Cardiac septum (tissue), 1 donor: ENCODE data around the gene PLXND1. TPM values are rescaled to one million over a fixed set of nuclear protein-coding genes. Genes with fewer than 3 reads are reported as not detected.
"Not testable (repeated sequence)": the region's sequence is repeated elsewhere in the genome, so short reads cannot be mapped to it uniquely, and the experiment has no call there.

Experiments used
- DNase-seq: peaks from one replicate; pipeline ENCODE4 v3.0.0-alpha.2; 2020; ENCODE audit warnings: low spot score
- intact Hi-C: fragments of 100-400 bp; cut with DNase I; formaldehyde crosslinking; loops from one replicate; pipeline ENCODE4 v1.14.0; 2022
- total RNA-seq: library from RNA; stranded (reverse); fragmentation: NEBNext Ultra II Directional; extraction: Animal tissue kit (Norgen Biotek cat#: 25700); gene quantifications from one replicate; pipeline ENCODE4 v1.2.1, GENCODE V29; 2021
- donor health status: DM: no; HTN: no; CAD: no.

PLXND1 gene
- total RNA-seq, 1 donor from 2014 or later: 54.8 TPM

DNA sequence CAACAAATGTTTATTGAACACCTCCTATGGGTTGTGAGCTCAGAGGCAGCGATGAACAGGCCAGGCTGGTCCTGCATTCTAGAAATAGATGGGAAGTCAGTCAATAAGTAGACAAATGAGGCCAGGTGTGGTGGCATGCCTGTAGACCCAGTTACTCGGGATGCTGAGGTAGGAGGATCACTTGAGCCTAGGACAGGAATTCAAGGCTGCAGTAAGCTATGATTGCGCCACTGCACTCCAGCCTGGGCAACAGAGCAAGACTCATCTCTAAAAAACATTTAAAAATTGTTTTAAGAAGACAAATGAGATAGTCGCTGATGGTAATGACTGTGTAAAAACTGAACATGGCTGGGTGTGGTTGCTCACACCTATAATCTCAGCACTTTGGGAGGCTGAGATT lies 82.4 kb downstream of the PLXND1 start:
- no peak for DNase-seq
- intact Hi-C loops: no loop called here

DNA sequence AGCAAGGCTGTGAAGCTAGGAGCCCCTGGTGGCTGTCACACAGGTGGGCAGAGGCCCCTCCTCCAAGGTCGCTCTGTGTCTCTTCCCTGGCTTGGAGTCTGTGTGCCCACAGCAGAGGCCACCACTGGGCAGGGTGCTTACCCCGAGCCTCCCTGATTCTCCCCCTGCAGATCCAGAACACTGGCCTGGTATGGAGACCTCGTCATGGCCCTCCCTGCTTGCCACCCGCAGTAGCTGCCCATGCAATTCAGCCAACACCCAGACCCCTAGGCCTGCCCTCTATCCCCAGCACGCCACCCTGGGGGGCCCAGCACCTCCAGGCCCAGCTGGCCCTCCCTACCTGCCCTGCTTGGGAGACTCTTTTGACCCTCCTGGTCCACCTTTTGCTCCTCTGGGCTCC lies 83.5 kb downstream of the PLXND1 start:
- no peak for DNase-seq
- intact Hi-C loops: no loop called here

DNA sequence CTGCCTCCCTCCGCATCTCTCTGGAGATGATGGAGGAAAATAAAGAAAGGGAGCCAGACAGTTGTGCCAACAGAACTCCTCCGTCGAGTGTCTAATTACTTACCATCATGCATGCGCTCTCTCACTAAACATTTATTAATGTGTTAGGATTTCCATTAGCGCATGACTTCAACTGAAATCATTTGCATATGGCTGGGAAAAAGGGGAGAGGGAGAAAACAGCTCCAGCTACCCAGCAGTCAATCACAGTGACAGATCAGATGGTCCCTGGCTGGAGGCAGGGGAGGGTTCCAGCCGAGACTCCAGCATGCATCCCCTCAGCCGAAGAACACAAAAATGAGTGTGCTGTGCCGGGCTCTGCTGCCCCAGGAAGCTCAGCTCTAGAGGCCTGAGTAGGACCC lies 84.9 kb downstream of the PLXND1 start:
- intact Hi-C loops: no loop called here
- no peak for DNase-seq

DNA sequence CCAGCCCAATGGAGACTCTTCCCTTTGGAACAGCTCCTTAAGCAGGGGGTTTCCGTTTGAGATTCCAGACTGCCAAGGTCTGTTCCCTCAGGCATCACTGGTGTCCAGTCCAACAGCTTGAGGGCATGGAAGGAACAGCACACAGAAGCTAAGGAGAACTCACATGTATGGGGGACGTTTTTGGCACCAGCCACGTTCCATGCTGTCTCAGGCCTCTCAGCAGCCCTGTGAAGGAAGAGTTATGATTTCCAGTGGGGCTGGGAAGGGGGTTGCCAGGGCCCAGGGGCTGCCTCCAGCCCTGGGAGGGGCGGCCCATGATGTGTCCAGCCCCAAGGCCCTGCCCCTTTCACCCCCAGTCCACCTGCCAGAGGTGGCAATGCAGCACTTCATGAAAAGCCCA lies 85.5 kb downstream of the PLXND1 start:
- no peak for DNase-seq
- intact Hi-C loops: no loop called here

DNA sequence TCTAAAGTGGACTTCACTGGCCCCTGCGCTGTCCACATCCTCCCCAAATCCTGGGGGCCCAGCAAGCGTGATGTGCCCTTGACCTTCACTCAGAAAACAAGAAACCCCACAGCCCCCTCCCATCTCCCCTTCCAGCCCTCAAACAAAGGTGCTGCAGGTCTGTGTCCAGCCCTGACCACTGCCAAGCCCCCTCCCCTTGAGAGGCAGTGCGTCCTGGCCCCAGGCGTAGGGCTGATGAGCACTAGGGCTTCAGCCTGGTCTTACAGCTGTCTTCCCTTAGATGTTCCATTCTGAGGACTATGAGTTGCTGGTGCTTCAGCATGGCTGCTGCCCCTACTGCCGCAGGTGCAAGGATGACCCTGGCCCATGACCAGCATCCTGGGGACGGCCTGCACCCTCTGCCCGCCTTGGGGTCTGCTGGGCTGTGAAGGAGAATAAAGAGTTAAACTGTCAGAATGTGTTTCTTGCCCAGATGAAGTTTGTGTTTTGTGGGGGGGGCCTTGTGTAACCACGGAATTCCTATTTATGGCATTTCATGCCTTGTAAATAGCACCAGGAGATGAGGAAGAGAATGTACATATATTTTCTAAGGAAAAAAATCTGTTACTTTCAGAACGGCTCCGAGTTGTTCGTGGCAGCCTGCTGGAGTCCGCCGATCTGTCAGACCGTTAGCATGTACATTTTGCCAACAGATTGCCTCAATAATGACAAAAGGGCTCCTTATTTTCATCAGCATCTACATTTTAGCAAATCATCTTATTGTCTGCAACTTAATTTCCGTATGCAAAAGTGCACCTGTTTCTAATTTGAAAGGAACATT lies 86.4 kb downstream of the PLXND1 start:
- no peak for DNase-seq
- intact Hi-C loops: no loop called here

DNA sequence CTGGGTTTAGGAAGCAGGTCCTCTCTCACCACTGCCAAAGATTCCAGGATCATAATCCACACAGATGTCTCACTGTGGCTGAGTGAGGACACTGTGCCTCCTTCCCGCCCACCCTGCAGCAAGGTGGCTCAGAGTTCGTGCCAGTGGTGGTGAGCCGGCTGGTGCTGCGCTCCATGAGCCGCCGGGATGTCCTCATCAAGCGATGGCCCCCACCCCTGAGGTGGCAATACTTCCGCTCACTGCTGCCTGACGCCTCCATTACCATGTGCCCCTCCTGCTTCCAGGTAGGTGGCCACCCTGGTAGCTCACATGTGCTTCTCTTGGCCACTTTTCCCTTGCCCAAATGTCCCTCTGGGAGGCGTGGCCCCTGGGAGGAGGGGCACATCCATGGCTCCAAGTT lies 87.0 kb downstream of the PLXND1 start:
- DNase-seq: no peak
- intact Hi-C loops: no loop called here

DNA sequence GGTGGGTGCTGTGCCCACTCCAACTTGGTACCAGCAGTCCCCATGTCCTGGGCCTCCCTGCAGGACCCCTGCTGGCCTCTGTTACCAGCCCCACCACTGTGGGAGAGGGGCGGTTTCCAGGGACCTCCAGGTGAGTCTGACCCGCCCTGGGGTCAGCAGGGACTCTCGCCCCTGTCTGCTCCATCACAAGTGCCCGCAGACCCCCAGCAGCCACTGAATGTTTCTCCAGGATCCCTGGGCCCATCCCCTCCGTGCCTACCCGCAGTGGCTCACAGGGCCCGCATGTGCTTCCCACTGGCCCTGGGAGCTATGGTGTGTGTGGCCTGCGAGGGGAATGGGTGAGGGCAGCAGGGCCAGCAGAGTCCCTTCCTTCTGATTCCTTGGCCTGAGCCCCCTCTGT lies 87.9 kb downstream of the PLXND1 start:
- DNase-seq: no peak

DNA sequence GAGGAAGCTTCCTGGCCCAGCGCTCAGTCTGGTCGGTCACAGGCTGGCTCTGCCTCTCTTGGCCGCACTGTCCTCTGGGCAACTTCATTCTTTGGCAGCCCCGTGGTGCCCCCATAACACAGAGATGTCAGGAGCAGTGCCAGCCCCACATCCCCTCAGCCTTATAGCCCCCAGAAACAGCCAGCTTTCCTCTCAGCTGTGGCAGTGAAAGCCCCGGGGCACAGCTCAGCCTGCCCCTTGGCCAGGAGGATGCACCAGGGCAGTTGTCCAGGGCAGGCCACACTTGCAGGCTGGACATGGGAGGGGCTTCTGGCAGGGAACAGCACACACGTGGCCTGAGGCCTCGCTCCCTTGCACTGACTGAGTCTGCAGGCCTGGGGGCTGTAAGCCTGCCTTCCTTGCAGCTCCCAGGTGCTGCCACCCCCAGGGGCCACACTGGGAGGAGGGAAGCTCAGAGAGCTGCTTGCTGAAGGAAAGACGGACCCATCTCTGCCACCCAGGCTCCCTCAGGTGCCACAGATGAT lies 88.4 kb downstream of the PLXND1 start:
- no peak for DNase-seq
- intact Hi-C loops: no loop called here

More for the DNA sequence above, 87.9 kb downstream of the PLXND1 start:
- intact Hi-C loops: no loop called here

DNA sequence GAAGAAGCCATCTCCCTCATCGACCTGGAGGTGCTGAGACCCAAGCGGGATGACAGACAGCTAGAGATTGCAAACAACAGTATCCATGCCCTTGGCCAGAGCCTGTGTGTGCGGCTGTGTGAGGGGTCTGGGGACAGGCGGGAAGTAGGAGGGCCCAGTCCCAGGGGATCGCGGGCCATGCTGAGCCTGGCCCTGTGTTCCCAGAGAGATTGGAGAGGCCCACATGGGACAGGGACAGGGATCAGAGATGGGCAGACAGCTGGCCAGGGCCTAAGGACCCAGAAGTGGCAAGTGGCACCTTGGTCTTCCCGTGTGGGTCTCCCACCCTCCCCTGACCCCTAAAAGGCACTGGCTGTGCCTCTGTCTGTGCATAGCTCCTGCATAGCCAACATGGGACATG lies 89.0 kb downstream of the PLXND1 start:
- intact Hi-C loops: no loop called here
- no peak for DNase-seq

DNA sequence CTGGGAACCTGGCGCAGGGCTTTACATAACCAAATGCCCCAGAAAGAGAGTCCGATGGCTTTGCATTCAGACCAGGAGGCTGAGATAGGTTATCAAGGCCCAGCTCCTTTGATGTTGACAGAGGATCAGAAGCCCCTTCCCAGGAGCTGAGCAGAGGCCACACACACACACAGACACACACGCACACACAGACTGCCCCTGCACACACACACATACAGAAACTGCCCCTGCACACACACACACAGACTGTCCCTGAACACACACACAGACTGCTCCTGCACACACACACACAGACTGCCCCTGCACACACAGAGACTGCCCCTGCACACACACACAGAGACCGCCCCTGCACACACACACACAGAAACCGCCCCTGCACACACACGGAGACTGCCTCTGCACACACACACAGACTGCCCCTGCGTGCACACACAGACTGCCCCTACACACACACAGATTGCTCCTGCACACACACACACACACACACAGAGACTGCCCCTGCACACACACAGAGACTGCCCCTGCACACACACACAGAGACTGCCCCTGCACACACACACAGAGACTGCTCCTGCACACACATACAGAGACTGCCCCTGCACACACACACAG lies 90.5 kb downstream of the PLXND1 start:
- intact Hi-C loops, DNase-seq: not testable (repeated sequence)

DNA sequence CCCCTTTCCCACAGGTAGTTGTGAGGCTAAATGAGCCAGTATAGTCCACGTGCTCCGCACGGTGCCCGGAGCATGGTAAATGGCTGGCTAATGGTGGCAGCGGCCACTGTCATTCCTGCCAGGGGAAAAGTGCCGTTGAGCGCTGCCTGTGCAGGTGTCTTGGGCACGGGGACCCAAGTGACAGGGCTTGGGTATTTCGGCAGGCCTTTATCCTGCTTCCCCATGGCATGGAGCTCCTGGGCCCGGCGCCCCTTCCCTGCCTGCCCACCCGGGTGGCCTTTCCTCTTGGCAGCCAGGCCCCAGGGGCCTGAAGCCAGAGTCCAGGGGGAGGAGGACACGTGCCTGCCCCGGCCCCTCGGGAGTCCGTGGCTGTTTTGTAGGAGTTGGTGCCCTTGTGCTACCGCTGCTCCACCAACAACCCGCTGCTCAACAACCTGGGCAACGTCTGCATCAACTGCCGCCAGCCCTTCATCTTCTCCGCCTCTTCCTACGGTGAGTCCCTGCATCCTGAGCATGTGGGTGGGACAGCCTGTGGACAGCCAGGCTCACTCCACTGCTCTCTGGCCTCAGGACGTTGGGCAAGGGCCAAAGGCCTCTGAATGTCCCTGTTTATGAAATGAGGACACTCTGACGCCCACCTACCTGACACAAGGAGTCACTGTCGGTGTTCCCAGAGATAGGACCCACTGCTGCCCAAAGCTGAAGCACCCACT lies 91.2 kb downstream of the PLXND1 start:
- DNase-seq, intact Hi-C loops: not testable (repeated sequence)

DNA sequence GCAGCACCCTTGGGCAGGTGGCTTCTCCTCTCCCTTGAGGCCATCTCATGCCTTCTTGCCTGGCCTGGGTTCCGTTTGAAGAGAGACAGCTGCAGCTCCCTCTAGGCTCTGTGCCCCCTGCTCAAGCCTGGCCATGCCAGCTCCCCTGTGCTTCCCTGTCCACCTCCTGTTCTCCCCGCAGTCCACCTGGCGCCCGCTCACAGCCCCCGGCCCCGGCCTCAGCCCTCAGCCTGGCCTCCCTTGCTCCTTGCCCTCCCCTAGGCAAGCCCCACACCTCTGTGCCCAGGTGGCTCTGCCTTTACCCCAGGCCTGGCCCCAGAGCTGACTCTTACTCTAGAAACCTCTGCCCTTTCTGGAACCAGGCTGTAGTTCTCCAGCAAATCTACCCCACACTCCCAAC lies 91.9 kb downstream of the PLXND1 start:
- no peak for DNase-seq
- intact Hi-C loops: no loop called here

DNA sequence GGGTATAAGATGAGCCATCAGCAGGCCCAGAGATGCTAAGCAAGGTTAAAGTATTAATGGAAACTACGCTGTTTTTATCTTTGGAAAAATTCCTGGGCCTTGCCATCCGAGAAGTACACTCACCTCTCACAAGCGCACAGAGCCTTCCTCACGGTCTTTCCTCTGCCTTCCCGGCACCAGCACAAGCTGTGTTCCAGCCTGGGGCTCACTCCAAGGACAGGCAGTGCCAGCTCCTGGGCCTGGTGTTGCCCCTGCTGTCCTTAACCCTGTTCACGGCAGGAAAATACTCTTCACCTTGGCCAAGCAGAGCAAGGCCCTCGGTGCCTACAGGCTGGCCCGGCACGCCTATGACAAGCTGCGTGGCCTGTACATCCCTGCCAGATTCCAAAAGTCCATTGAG lies 92.4 kb downstream of the PLXND1 start:
- intact Hi-C loops: no loop called here
- DNase-seq: no peak

DNA sequence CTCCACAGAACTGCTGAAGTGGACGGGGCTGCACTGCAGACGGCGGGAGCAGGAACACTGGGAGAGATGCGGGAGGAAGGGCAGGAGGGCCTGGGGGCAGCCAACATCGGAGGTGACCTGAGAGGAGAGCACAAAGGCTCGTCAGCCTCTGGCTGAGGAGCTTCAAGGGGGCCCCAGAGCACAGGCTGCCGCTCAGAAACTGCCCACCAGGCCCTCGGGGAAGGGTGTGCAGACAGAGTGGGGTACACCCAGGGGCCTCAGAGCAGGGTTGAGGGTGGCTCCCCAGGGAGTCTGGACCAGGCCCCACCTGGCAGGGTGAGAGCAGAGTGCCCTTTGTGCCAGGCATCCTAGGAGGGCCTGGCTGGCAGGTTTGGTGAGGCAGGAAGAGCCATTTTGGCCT lies 92.8 kb downstream of the PLXND1 start:
- intact Hi-C loops: no loop called here
- no peak for DNase-seq

DNA sequence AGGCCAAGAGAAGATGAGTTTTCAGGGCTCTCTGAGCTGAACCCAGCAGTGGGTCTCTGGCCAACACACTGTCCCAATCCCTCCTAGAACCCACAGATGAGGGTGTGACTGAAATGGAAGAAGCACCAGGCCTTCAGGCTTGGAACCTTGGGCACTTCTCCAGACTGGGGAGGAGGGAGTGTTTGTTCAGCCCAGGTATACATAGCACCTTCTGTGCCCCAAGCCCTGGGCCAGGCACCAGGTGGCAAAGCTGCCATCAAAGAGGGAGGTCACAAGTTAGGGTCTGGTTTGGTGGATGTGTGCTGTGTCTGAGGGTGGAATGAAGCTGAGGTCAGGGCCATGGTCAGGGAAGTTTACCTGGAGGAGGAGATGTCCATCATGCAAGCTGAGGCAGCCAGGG lies 93.9 kb downstream of the PLXND1 start:
- DNase-seq: no peak
- intact Hi-C loops: no loop called here

DNA sequence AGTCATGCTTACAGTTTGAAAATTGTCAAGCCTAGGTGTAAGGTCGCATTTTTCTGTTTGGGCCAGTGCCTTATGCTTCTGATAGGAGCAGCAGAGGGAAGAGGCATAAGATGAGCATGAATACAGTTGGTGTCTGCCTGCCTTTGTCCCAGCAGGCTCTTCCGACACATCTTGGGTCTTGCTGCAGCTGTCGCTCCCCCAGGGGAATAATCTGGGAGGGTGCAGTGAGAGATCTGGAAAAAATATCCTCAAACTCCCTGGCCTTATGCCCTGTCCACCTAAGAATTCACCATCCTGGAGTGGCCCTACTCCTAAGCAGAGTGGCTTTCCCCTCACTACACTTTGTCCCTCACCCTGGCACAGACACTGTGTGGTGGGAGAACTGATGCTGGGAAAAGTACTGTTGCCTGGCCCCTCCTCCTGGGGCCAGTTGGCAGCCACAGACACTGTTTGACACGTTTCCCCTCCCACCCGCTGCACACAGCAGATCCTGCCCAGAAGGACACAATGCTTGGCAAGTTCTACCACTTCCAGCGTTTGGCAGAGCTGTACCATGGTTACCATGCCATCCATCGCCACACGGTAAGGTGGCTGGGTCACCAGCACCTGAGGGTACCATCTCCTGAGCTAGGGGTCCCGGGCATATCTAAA lies 99.2 kb downstream of the PLXND1 start:
- intact Hi-C loops: no loop called here
- no peak for DNase-seq

DNA sequence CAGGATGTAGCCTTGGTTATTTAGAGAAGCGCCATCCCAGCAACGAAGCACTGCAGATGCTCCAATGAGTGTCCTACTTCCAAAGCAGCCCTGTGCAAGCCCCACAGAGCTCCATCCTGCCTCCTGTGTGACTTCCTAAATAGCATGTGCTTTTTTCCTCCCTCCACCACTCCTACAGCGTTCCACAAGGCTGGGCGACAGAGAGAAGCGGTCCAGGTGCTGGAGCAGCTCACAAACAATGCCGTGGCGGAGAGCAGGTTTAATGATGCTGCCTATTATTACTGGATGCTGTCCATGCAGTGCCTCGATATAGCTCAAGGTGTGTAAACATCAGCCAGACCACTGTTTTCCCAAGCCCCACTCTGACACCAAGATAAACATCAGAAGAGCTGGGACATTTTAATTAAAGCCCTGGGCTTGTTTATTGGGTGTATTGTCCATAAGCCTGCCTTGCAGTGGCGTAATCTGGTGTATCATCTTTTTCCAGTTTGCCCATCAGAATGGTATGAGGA lies 100.2 kb downstream of the PLXND1 start:
- intact Hi-C loops: no loop called here
- no peak for DNase-seq

DNA sequence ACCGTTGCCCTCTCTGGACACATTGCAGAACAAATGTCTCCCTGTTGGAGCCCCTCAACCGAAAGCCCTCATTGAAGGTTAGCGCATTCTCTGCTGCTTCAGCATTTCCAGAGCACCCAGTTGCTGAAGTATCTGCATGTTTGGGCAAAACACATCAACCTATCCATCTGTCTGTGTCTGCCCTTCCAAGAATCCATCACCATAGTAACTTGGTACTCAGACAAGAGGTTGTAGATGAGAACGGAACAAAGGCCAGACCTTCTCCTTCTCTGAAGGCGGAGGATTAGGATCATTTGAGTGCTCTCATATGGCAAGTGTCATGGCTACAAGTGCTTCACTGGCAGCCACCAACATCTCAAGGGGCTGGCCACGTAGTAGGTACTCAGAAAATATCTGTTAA lies 101.1 kb downstream of the PLXND1 start:
- no peak for DNase-seq
- intact Hi-C loops: no loop called here
